HG02943 (cell line): ENCODE measurements around the gene NDUFA9.

Source experiments
- ATAC-seq: cut with Tn5 transposase; IDR thresholded peaks from one replicate; pipeline ENCODE4 v1.9.1; 2021; ENCODE audit warnings: mild to moderate bottlenecking, low read depth, moderate library complexity; ENCODE audit not compliant: unreplicated experiment

The NDUFA9 gene

GRCh38 chr12:4685317-4685716 is 36.4 kb downstream of the NDUFA9 start:
- ATAC-seq = no peak

GRCh38 chr12:4690760-4691159 is 41.8 kb downstream of the NDUFA9 start:
- no peak for ATAC-seq
